Lung microvascular endothelial cell (primary cell): ENCODE measurements around the gene RELB. TPM values are rescaled to one million over a fixed set of nuclear protein-coding genes. Genes with fewer than 3 reads are reported as not detected.

Experiments
- DNase-seq, 2 donors: peaks; one replicate each; pipeline versions ENCODE4 v3.0.0 to v3.0.0-alpha.2; 2010; ENCODE audit warnings: low read depth in 2 of 2
- total RNA-seq: library from RNA; depleted of rRNA; stranded (reverse); fragments of >200 nt; gene quantifications from 2 replicates; pipeline ENCODE4 v1.2.1, GENCODE V29; 2014

RELB gene
- total RNA-seq, 1 donor from 2014 or later: 11.1 TPM

DNA sequence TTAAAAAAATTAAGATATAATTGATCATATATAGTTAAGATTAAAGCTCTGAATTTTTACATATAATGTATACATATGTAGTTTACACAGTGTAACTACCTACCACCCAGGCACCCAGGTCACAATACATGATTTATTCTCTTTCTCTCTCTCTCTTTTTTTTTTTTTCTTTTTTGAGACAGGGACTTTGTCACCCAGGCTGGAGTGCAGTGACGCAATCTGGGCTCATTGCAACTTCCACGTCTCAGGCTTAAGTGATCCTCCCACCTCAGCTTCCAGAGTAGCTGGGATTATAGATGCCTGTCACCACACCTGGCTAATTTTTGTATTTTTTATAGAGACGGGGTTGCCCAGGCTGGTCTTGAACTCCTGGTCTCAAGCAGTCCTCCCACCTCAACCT, 18.8 kb downstream of the RELB start:
- DNase-seq: no peak

DNA sequence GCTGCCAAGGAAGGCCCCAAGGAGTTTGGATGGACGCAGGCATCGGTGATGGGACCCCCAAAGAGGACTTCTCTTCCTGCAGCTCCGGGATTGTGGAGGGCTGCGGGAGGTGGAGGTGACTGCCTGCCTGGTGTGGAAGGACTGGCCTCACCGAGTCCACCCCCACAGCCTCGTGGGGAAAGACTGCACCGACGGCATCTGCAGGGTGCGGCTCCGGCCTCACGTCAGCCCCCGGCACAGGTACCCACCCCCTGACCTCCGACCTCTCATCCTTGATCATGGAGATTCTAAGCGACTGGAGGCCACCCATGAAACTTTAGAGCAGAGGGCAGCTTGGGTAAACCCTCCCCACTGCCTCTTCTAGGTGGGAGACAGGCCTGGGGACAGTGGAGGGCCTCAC, 20.7 kb downstream of the RELB start:
- no peak for DNase-seq

- no peak for DNase-seq
These were observed 21.8 kb downstream of the RELB start for GRCh38 chr19:45023048-45023447.

- DNase-seq: no peak
These were observed 24.0 kb downstream of the RELB start for GRCh38 chr19:45025264-45025663.

GRCh38 chr19:45027371-45027770, 26.1 kb downstream of the RELB start:
- DNase-seq: no peak

- DNase-seq: no peak
These were observed 29.6 kb downstream of the RELB start for GRCh38 chr19:45030825-45031224.

GRCh38 chr19:45032421-45032820, 31.2 kb downstream of the RELB start:
- no peak for DNase-seq

DNA sequence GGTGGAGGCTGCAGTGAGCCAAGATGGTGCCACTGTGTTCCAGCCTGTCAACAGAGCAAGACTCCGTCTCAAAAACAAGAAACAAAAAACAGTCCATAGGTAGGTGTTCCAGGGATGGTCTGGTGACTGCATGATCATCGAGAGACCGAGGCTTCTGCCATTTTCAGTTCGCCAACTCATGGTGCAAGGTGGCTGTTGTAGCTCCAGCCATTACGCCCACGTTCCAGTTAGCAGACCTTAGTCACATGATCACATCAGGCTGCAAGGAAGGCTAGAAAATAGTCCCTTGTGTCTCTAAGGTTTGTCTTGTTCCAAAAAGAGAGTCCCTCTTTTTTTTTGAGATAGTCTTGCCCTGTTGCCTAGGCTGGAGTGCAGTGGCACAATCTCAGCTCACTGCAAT, 34.5 kb downstream of the RELB start:
- no peak for DNase-seq

DNA sequence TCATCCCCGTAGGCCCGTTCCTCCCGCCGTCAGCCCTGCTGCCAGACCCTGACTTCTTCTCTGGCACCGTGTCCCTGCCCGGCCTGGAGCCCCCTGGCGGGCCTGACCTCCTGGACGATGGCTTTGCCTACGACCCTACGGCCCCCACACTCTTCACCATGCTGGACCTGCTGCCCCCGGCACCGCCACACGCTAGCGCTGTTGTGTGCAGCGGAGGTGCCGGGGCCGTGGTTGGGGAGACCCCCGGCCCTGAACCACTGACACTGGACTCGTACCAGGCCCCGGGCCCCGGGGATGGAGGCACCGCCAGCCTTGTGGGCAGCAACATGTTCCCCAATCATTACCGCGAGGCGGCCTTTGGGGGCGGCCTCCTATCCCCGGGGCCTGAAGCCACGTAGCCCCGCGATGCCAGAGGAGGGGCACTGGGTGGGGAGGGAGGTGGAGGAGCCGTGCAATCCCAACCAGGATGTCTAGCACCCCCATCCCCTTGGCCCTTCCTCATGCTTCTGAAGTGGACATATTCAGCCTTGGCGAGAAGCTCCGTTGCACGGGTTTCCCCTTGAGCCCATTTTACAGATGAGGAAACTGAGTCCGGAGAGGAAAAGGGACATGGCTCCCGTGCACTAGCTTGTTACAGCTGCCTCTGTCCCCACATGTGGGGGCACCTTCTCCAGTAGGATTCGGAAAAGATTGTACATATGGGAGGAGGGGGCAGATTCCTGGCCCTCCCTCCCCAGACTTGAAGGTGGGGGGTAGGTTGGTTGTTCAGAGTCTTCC, 36.3 kb downstream of the RELB start:
- DNase-seq: no peak

GRCh38 chr19:45038931-45039893, 37.9 kb downstream of the RELB start, which contains the start of gene CLASRP:
Gene CLASRP (plus strand): TSS chr19:45039045. CDS start chr19:45040213, 1,168 bp downstream.
- peak; percentile 90 to 94 for DNase-seq

DNA sequence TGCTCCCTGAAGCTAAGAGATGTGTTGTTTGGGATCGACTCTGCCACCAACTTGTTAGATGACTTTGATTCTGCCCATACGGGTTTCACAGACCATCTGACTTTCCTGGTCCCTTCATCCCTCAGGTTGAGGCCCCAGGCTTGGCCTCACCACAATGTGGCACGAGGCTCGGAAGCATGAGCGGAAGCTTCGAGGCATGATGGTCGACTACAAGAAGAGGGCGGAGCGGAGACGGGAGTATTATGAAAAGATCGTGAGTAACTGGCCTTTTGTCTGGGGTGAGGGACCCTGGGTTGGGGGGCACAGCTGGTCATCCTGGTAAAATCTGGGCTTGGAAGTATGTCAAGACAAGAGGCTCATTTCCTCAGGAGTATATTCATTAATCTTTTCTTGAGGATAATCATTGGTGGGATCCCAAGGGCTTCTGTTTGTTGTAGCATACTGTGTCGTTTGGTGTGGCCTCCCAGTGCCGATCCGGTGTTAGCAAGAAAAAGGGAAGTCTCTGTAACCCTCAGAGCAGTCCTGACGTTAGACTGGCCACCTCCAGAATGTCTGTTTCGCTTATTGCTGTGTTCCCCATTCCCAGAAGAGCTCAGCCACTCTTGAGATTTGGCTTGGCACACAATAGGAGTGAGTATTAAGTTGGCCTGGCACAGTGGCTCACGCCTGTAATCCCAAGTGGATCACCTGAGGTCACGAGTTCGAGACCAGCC, 39.0 kb downstream of the RELB start:
- DNase-seq: no peak

GRCh38 chr19:45041125-45041524, 39.9 kb downstream of the RELB start:
- no peak for DNase-seq

DNA sequence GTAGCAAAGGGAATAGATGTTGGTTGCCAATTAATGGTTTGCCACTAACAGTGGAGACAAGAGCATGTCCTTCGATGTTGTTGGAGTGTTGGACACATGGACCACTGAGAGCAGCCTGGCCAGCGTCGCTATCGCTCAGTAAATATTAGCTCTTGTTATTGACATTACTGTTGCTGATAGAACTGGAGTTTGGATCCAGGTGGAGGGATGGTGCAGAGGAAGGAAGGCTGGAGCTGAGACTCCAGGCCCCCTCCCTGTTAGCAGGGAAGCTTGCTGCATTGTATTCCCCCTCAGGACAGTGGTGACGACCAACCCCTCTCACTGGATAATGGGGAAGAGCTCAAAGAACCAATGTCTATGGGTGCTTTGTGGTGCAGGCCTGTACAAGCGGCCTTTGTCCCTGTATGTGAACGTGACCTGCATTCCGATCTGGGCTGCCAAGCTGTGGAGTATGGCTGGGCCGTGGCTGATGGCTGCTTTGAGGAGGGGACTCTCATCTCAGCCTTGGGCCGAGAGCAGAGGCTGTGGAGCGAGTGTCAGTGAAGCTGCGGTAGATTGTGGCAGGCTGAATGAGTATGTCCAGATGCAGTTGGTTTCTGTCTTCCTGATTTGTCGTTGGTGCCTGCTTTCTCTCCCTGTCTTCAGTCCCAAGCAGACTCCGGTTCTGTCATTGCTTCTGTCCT, 44.5 kb downstream of the RELB start:
- no peak for DNase-seq

DNA sequence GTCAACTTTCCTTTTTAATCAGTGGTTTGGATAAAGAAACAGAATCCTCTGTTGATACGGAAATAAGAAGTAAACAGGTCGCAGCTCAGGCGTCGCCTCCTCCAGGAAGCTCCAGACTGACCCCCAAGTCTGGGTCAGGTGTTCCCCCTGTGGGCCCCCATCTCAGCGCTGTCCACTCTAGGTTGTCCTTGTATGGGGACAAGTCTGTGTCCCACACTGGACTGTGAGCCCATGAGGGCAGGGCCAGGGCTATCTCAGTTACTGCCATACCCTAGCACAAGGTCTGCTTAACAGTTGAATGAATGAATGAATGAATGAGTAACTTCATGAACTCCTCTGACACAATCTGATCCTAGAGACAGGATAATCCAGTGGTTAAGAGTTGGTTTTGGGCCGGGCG, 45.1 kb downstream of the RELB start:
- no peak for DNase-seq

- no peak for DNase-seq
These were observed 46.0 kb downstream of the RELB start for GRCh38 chr19:45047188-45047797.

DNA sequence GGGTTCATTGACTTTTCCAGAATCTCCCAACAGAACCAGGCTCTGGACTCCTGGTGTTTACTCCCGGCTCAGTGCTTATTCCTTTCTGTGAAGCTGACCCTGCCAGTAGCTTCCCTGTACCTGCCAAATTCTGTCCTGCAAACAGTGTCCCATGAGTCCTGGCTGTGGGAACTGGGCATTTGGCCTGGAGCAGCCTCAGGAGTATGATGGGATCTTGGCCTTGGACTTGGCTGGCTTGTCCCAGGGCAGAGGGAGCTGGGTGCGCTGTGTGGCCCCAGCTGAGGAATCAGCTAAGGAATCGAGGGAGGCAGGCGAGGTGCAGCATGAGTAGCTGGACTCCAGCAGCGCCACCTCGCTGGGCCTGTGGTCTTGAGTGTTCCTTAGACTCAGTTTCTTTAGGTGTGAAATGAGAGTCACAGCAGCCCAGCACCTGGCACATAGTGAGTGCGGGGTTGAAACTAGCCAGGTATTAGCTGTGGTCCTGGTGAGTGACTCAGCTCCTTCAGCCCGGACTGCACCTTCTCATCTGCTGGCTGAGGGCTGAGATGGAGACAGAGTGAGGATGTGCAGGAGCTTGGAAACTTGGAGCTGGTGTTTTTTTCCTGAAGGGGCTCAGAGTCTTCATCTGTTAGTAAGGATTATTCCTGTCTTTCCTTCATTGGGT, 47.9 kb downstream of the RELB start:
- DNase-seq: no peak

DNA sequence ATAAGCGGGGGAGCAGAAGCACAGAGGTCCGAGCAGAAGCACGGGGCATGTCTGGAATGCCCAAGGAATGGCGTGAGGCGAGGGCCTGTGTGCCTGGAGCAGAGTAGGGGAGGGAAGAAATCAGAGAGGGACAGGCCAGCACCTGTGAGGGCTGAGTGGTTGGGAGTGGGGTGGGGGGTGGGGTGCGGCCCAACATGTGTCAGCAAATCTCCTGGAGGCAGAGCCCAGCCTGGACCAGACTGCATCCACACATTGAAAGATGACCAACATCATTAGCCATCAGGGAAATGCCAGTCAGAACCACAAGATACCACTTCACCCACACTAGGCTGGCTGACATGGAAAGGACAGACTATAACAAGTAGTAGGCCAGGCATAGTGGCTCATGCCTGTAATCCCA, 48.8 kb downstream of the RELB start:
- no peak for DNase-seq

- DNase-seq: no peak
These were observed 50.8 kb downstream of the RELB start for GRCh38 chr19:45051929-45052579.

DNA sequence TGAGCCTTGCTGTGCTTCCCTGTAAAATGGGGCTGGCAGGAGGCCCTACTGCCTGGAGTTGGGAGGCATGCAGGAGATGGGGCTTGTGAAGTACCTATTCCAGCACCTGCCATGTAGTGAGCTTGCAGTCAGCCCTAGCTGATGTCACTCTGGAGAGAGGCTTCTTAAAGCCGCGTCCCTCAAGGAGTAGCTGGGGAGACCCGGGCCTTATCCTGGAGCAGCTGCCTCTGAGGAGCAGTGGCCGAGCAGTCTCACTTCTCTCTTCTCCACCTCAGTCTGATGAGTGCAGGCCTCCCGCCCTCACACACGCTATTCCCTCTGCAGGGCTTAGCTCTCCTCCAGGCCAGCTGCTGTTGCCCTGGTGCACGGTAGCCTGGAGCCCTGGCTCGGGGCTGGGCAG, 55.6 kb downstream of the RELB start:
- DNase-seq: no peak

DNA sequence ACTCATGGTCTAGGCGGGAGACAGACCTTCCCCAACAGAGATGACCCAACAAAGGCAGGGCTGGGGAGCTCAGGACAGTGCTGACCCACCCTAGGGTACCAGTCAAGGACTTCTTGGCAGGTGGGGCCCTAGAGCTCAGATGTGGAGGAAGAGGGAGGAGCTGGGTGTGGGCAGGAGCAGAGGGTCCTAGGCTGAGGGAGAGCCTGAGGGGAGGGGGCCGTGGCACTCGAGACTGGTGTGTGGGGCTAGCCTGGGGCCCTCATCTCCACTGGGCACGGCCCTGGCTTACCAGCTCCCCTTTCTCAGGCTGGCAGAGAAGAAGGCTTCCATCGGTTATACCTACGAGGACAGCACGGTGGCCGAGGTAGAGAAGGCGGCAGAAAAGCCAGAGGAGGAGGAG, 56.2 kb downstream of the RELB start:
- DNase-seq: no peak
